Panc1 (cell line): ENCODE data around the gene DCAF6.

Experiments
- POLR2AphosphoS5 ChIP-seq: IDR thresholded peaks from 2 replicates; pipeline ENCODE4 v1.6.1; 2012; ENCODE audit warnings: mild to moderate bottlenecking, low read depth, low read length, moderate library complexity
- REST ChIP-seq, 2 experiments: IDR thresholded peaks; 2 replicates each; pipeline ENCODE4 v1.6.1; 2011 to 2012; ENCODE audit warnings: low read depth in 2 of 2, control low read depth in 1 of 2, low read length in 1 of 2, mild to moderate bottlenecking in 1 of 2, moderate library complexity in 1 of 2; ENCODE audit not compliant: insufficient read depth in 1 of 2
- SIN3A ChIP-seq: IDR thresholded peaks from 2 replicates; pipeline ENCODE4 v1.6.1; 2012; ENCODE audit warnings: low read depth, mild to moderate bottlenecking, low read length, moderate library complexity, borderline replicate concordance; ENCODE audit not compliant: insufficient read depth
- TCF7L2 ChIP-seq: IDR thresholded peaks from 2 replicates; pipeline ENCODE4 v1.6.1; 2011; ENCODE audit warnings: mild to moderate bottlenecking, low read depth, low read length, inconsistent platforms
- TF ChIP-seq, protein P1 (sequence below): fragments of 450-650 bp; IDR thresholded peaks from 2 replicates; pipeline ENCODE4 v1.5.1; 2017; ENCODE audit warnings: mild to moderate bottlenecking

DNA sequence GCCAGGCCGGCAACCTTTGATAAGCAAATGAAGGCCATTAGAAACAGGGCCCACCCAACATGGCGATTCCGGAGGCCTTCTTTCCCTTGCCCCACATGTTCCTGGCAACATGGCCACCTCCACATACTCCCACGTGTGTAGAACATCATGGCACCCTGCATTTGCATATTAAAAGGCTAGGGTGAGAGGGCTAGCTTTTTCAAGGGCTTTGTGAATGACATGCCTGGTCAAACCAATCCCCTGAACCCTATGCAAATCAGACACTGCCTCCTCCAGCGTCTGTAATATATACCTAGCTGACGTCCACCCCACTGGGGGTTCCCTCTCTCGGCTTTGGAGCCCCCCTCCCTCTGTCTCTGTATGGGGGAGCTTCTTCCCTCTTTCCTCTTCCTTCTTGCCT is 24.2 kb upstream of the DCAF6 start:
- TF ChIP-seq, protein P1, sequence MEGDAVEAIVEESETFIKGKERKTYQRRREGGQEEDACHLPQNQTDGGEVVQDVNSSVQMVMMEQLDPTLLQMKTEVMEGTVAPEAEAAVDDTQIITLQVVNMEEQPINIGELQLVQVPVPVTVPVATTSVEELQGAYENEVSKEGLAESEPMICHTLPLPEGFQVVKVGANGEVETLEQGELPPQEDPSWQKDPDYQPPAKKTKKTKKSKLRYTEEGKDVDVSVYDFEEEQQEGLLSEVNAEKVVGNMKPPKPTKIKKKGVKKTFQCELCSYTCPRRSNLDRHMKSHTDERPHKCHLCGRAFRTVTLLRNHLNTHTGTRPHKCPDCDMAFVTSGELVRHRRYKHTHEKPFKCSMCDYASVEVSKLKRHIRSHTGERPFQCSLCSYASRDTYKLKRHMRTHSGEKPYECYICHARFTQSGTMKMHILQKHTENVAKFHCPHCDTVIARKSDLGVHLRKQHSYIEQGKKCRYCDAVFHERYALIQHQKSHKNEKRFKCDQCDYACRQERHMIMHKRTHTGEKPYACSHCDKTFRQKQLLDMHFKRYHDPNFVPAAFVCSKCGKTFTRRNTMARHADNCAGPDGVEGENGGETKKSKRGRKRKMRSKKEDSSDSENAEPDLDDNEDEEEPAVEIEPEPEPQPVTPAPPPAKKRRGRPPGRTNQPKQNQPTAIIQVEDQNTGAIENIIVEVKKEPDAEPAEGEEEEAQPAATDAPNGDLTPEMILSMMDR, result no peak
- TF ChIP-seq POLR2AphosphoS5, result no peak
- TF ChIP-seq SIN3A, result no peak
- TF ChIP-seq REST (IDR thresholded peaks at IDR 0.05; ENCODE audit: insufficient read depth in 1 of 2, low read depth in 2 of 2, low read length in 1 of 2), result no peak
- TF ChIP-seq TCF7L2, result no peak
